Germinal center (tissue), 1 donor: Measurements from ENCODE around the gene NT5DC3.

Experiments
- DNase-seq: peaks from one replicate; pipeline ENCODE4 v3.0.0; 2012; ENCODE audit warnings: mixed read lengths, low spot score

Gene NT5DC3

GRCh38 chr12:103840876-103841689 is at the start of gene NT5DC3:
TSS of gene NT5DC3 (minus strand) at chr12:103841234. CDS start at chr12:103841156, 78 bp downstream.
- peak; percentile 87 for DNase-seq

GRCh38 chr12:103887738-103888137 is 46.7 kb upstream of the NT5DC3 start:
- DNase-seq = no peak

- DNase-seq = no peak
These were observed 45.3 kb upstream of the NT5DC3 start for GRCh38 chr12:103886195-103886797.

- peak; percentile 25 for DNase-seq
These were observed 43.3 kb upstream of the NT5DC3 start for GRCh38 chr12:103884316-103884715.

GRCh38 chr12:103883908-103884307 is 42.9 kb upstream of the NT5DC3 start:
- DNase-seq = no peak

- DNase-seq = no peak
These were observed 42.0 kb upstream of the NT5DC3 start for GRCh38 chr12:103882861-103883596.

- DNase-seq = no peak
These were observed 40.2 kb upstream of the NT5DC3 start for GRCh38 chr12:103881261-103881660.

- DNase-seq = no peak
These were observed 39.5 kb upstream of the NT5DC3 start for GRCh38 chr12:103880299-103881142.

- DNase-seq = no peak
These were observed 38.8 kb upstream of the NT5DC3 start for GRCh38 chr12:103879878-103880277.

- no peak for DNase-seq
These were observed 38.1 kb upstream of the NT5DC3 start for GRCh38 chr12:103879048-103879692.

GRCh38 chr12:103877934-103878510 is 37.0 kb upstream of the NT5DC3 start:
- DNase-seq = peak; percentile 67

GRCh38 chr12:103877288-103877687 is 36.3 kb upstream of the NT5DC3 start:
- DNase-seq = no peak

- no peak for DNase-seq
These were observed 34.6 kb upstream of the NT5DC3 start for GRCh38 chr12:103875666-103876065.

GRCh38 chr12:103868215-103868614 is 27.2 kb upstream of the NT5DC3 start:
- DNase-seq = no peak

GRCh38 chr12:103865151-103865730 is 24.2 kb upstream of the NT5DC3 start:
- no peak for DNase-seq

- DNase-seq = no peak
These were observed 23.7 kb upstream of the NT5DC3 start for GRCh38 chr12:103864710-103865109.

- DNase-seq = no peak
These were observed 18.0 kb upstream of the NT5DC3 start for GRCh38 chr12:103858953-103859601.

GRCh38 chr12:103858335-103858734 is 17.3 kb upstream of the NT5DC3 start:
- DNase-seq = no peak

GRCh38 chr12:103857164-103857563 is 16.1 kb upstream of the NT5DC3 start:
- DNase-seq = no peak
